ENCODE measurements around the gene ERRFI1.

The ERRFI1 gene

DNA sequence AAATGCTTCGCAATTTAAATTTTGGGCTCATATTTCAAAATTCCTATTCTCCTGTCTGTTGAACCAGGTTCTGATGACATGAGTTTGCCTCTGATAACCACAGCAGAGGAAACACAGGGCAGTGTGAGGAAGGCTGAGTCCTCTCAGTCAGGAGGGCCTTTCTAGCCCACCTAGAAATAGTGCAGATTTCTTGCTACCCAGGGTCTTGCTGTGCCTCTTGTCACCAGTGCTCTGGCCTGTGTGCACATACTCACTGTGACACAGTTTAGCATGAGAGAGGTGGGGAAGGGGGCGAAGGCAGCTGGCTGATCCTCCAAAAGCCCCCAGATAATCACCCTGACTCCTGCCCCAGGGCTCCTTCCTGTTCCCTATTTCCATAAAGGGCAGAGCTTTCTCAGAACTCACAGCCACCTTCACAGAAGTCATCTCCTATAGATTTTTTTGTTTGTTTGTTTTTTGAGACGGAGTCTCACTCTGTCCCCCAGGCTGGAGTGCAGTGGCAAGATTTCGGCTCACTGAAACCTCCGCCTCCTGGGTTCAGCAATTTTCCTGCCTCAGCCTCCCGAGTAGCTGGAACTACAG lies 23.7 kb downstream of the ERRFI1 start:
- DNase-seq, result no peak

DNA sequence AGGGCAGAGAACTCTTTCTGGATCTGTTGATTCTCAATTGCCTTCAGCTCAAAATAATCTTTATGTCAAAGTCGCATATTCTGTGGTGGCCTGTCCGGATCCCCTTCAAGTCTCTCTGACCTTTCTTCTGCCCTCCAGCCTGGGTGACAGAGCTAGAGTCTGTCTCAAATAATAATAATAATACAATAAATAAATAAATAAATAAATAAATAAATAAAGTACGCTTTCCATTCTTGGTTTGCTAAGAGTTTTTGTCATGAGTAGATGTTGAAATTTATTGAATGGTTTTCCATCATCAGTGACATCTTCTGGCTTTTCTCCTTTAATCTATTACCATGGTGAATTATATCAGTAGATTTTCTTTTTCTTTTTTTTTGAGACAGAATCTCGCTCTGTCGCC lies 30.7 kb downstream of the ERRFI1 start:
- DNase-seq, result no peak

DNA sequence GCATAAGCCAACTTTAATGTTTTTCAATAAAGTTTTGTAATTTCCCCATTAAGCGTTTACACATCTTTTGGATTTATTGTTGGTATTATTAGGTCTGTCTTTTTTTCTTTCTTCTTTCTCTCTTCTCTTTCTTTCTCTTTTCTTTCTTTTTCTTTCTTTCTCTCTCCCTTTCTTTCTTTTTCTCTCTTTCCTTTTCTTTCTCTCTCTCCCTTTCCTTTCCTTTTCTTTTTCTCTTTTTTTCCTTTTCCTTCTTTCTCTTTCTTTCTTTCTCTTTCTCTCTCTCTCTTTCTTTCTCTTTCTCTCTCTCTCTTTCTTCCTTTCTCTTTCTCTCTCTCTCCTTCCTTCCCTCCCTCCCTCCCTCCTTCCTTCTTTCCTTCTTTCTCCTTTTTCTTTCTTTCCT lies 31.3 kb downstream of the ERRFI1 start:
- no peak for DNase-seq

DNA sequence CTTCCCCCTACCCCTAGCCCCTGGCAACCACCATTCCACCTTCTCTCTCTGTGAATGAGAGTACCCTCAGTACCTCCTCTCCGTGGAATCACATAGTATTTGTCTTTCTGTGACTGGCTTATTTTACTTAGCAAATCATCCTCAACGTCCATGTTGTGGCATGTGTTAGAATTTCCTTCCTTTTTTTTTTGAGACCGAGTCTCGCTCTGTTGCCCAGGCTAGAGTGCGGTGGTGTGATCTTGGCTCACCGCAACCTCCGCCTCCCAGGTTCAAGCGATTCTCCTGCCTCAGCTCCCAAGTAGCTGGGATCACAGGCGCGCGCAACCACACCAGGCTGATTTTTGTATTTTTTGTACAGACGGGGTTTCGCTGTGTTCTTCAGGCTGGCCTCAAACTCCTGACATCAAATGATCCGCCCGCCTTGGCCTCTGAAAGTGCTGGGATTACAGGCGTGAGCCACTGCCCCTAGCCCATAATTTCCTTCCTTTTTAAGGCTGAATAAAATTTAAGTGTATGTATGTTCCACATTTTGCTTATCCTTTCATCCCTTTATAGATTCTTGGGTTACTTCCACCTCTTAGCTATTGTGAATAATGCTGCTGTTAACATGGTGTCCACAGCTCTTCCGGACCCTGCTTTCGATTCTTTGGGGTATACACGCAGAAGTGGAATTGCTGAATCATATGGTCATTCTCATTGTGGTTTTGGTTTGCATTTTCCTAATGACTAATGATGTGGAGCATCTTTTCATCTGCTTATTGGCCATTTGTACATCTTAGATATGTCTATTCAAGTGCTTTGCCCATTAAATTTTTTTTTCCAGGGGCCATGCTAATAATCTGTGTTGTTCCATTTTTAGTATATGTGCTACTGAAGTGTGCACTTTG lies 32.3 kb downstream of the ERRFI1 start:
- DNase-seq, result no peak

DNA sequence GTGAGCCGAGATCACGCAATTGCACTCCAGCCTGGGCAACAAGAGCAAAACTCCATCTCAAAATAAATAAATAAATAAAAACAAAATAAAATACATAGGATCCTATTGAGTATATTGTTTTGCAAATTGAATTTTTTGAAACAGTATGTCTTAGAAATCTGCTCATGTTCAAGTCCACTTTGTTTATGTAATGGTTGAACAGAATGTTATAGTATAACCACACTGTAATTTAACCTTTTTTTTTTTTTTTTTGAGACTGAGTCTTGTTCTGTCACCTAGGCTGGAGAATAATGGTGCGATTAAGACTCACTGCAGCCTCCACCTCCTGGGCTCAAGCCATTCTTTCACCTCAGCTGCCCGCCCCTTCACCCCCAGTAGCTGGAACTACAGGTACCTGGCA lies 33.2 kb downstream of the ERRFI1 start:
- no peak for DNase-seq

DNA sequence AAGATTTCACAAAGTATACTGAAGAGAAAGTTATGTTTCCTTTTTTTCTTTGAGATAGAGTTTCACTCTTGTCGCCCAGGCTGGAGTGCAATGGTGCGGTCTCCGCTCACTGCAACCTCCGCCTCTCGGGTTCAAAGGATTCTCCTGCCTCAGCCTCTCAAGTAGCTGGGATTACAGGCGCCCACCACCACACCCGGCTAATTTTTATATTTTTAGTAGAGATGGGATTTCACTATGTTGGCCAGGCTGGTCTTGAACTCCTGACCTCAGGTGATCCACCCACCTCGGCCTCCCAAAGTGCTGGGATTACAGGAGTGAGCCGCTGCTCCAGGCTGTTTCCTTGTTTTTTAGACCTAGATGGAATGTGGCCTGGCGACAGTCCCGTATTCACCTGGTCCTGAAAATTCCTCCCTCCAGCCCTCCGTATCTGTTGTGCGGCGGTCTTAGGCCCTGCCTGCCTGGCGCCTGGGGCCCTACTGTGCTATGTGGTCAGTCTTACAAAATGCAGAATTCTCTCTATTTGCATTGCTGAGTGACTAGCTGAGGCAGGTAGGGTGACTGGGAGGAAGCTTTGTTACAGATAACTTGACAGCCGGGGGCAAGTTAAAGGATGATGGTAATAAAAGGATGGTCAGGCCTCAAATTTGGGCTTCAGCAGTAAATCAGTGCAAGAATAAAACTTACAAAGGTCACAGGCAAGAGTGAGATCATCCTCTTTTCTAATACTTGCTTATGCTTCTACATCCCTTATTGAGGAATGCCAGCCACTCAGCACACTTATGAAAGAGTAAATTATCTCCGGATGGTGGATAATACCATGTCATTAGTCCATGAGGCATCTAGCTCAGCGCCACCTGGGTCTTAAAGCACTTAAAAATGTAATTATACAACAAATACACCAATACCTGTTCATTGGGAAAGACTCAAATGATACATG lies 34.3 kb downstream of the ERRFI1 start:
- DNase-seq, result no peak

DNA sequence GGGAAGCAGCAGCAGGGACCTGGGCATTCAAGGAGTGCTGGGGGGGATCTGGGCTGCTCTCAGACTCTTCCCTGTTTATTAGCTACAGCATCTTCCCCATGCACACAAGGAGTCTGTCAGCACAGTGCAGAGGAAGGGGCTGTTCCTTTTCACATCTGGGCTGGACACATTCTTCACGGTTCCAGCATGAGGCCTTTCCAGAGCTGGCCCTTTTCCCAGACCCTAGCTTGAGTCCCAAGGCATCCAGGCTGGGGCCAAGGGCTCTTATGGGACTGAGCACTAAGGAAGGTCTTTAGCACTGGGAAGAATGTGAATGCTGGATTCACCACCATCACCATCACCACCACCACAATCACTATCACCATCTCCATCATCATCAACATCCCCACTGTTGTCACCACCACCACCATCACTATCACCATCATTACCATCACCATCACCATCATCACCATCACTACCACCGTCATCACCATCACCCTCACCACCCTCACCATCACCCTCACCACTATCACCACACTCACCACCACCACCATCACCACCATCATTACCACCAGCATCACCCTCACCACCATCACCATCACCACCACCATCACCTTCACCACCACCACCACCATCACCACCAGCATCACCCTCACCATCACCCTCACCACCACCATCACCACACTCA lies 36.2 kb downstream of the ERRFI1 start:
- DNase-seq, result no peak

DNA sequence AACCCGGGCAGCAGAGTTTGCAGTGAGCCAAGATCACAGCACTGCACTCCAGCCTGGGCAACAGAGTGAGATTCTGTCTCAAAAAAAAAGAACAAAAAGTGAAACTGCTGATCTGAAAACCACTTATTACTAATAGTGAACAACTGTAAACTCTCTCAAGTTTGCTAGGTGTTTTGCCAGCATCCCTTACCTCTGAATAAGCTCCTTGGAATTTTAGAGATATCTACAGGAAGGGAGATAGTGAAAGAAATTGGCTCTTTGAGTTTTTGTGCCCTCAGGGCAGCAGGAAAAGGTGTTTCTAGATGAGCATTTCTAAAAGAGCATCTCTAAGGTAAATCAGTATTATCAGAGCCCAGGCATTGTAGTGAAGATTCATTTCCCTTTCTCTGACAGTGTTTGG lies 37.5 kb downstream of the ERRFI1 start:
- DNase-seq, result no peak

DNA sequence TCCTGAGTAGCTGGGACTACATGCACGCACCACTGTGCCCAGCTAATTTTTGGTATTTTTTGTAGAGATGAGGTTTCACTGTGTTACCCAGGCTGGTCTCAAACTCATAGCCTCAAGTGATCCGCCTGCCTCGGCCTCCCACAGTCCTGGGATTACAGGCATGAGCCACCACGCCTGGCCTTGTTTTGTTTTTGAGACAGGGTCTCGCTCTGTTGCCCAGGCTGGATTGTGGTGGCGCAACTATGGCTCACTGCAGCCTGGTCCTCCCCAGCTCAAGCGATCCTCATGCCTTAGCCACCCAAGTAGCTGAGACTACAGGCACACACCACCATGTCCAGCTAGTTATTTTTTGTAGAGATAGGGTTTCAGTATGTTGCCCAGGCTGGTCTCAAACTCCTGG lies 38.6 kb downstream of the ERRFI1 start:
- DNase-seq, result no peak

DNA sequence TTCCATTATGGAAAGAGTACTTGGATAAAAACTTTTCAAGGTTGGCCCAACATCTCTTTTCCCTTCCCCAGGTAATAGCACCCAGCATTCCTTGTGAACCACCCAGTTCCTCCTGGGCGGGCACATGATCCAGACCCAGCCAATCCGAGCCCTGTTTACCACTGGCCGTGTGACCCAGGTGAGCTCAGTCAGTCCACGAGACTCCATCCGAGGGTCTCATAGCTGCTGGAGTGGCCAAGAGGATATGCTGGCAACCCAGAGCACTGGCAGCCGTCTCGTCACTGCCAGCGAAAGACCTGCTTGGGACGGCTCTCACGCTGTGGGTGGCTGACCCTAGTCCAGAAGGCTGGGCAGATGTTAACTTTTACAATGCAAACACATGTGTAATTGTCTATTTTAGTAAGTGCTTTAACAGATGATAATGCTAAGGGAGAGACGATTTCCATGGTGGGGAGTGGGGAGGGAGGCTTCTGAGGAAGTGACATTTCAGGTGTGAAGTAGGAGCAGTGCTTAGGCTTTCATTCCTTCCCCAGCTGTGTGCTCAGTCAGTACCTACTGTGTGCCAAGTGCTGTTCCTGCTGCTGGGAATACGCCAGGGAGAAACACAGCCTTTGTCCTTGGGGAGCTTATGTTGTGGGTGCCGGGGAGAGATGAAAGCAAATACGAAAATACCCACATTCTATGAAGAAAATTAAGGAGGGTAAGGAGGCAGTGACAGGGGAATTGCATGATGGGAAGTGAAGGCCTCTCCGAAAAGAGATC lies 40.1 kb downstream of the ERRFI1 start:
- DNase-seq, result no peak

DNA sequence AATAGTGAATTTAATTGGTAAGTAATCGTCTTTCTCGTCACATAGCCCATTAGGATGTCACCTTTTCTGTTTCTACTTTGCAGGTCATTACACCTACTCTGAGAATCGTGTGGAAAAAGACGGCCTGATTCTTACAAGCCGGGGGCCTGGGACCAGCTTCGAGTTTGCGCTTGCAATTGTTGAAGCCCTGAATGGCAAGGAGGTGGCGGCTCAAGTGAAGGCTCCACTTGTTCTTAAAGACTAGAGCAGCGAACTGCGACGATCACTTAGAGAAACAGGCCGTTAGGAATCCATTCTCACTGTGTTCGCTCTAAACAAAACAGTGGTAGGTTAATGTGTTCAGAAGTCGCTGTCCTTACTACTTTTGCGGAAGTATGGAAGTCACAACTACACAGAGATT lies 41.3 kb downstream of the ERRFI1 start:
- no peak for DNase-seq

DNA sequence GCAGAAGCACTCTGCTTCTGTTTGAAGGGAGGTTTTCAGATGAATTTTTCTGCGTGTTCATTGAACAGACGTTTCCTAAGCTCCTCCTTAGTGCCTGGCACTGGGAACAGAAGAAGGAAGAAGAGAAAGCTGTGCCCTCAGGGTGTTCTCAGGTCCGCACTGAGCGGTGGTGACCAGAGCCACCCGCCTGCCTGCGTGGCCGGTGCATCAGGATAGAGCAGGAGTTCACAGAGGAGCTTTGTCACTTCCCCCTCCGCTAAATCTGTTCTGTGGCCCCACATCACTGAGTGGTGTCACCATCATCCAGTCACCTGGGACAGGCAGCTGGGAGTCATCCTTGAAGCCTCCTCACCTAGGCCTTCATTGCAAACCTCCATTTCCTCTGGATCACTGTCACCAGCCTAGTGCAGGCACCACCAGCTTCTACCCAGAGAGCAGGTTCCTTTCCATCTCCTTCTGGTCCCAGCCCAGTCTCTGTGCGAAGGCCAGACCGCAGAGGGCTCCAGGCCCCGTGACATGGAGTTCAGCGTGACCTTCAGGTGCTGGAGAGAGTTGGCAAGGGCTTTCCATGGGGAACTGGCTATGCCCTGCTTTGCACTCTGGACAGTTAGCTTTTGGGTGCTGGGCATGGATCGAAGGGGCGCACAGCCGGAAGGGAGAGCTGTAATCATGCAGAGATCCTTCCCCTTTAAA lies 42.9 kb downstream of the ERRFI1 start:
- DNase-seq, result no peak

DNA sequence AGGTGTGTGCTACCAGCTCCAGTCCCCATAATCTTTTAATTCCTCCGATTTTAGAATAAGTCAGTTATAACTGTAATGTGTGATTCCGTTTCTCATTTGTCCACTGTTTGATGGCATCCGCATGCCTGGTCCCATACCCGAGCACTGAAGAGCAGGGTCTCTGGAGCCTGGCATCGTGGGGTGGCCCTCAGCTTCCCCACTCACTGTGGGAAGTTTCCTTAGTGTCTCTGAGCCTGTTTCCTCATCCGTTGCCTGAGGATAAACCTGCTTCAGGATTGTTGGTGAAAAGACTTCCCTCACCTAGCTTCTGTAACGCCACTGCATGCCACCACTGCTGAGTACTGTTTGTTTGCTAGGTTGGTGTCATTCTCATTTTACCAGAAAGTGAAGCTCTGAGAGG lies 45.1 kb downstream of the ERRFI1 start:
- DNase-seq, result no peak

DNA sequence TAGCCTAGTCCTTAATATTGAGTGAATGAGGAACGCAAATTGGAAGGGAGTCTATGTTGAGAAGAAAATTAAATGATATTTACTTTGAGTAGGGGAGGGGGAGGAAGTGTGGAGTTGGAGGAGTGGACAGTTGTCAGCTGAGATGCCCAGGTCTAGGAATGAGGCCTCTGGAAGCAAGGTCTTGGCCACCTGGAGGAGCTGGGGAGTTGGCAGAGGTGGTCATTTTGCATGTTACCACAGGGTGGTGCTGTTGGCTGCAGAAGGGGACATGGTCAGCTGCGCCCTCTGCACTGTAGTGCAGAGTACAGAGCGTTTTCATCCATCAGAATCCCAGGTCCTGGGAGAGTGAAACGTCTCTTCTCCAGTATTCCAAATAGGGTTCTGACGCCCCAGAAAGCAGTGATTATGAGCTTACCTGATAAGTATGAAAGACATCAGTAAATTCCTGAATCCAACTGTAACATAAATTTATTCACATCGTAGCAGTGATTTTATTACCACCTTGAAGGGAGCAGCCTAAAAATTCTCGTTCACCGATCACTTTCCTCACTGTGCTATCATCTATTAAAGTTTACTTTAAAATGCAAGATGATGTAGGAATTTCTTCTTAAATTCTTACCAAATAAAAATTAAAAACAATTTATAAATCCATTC lies 50.8 kb downstream of the ERRFI1 start:
- peak; percentile 82 for DNase-seq

DNA sequence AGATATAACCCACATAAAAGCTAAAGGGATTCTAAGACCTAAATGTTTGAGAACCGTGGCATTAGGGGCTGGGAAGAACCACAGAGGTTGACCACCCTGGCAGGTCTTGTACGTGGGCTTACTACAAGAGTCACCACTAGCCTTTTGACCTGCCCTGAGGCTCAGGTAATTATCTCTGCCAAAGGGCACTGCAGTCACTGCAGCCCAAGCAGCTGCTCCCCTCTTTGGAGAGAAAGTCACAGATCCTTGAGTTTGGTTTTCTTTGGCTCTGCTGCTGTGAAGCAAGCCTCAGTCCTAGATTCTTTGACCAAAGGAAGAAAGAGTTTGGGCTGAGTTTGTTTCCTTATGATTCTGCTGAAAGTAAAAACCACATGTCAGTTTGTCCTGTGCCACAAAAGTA lies 53.0 kb downstream of the ERRFI1 start:
- DNase-seq, result no peak

DNA sequence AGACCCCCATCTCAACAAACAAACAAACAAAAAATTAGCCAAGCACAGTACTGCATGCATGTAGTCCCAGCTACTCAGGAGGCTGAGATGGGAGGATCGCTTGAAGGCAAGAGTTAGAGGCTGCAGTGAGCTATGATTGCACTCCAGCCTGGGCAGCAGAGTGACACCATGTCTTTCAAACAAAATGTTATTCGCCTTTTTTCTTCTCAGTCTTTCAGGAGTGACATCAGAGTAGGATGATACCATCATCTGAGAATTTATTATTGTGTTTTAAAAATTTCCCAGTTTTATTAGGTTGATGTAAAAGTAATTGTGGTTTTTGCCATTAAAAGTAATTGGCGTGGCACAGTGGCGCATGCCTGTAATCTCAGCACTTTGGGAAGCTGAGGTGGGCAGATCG lies 53.8 kb downstream of the ERRFI1 start:
- no peak for DNase-seq

DNA sequence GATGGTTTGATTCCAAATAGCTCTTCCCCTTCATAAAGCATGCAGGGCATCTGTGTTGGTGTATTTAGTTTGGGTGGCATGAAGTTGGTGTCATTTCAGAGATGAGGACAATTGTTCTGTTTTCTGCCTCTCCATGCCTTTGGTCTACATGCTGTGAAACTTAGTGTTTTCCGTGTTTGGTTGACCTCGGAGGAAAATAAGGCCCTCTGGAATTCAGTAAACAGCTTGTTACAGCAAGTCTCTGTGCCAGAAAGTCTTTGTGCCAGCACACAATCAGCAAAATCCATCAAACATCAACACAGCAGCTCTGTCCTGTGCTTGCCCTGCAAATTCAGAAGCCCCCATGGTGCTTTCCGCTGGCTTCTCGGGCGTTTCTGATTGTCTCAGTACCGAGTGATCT lies 55.1 kb downstream of the ERRFI1 start:
- DNase-seq, result no peak

DNA sequence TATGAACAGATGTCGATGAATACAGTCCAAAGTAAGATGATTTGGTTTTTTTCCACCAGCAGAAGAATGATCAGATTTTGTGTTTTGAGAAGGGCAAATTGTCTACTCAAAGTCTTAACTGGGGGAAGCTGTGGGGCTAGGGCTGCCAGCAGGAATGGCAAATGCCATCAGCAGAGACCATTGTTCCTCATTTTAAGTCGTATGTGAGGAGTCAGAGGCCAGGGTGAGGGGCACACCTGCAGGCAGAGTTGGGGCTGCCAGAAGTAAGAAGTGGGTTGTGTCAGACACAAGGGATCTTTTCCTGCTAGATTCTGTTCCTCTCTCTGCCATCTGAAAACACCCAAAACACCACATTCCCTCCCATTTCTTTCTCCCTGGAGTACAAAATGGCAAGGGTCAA lies 55.9 kb downstream of the ERRFI1 start:
- no peak for DNase-seq

DNA sequence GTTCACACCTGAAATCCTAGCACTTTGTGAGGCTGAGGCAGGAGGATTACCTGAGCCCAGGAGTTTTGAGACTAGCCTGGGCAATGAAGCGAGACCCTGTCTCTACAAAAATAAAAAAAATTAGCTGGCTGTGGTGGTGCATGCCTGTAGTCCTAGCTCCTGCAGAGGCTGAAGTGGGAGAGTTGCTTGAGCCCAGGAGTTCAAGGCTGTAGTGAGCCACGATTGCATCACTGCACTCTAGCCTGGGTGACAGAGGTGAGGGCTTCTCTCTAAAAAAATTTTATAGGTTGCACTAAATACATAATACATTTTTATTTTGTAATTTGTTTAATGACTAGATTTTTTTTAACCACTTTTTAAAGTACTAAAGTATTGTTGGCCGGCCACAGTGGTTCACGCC lies 58.5 kb downstream of the ERRFI1 start:
- DNase-seq, result no peak

DNA sequence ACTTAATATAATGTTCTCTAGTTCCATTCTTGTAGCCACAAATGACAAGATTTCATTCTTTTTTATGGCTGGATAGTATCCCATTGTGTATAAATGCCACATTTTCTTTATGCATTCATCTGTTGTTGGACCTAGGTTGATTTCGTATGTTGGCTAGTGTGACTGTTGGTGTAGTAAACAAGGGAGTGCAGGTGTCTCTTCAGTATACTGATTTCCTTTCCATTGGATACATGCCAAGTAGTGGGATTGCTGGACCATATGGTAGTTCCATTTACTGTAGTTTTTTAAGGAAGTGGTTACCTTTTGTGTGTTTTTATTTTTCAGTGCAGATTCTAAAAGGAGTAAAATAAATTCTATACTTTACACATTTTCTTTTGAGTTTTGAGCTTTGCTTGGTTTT lies 58.9 kb downstream of the ERRFI1 start:
- DNase-seq, result no peak

DNA sequence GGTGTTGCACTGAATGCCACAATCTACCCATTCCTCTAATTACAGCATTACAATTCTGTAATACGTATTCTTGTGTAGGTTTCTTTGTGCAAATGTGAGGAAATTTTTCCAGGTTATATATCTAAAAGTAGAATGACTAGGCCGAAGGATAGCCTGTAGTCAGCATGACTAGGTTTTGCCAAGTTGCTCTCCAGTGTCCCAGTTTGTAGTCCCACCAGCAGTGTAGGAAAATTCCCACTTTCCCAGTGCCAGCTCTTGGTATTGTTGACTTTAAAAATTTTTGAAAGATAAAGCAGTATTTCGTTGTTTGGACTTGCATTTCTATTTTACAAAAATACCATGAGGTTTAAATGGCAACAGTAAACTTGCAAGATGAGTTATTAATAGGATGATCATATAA lies 61.6 kb downstream of the ERRFI1 start:
- DNase-seq, result no peak

Data from retina (tissue), 1 donor.